Heart left ventricle (tissue), 16 donors: Measurements from ENCODE around the gene HTR1D. TPM values are rescaled to one million over a fixed set of nuclear protein-coding genes. Genes with fewer than 3 reads are reported as not detected.
A peak's percentile ranks its signal among the peaks of the same experiment; 100 is the strongest.

Experiments used
- ATAC-seq, 4 donors: fragments of 200-7000 bp; cut with Tn5 transposase; one replicate each; pipeline ENCODE4 v1.9.1; 2020 to 2022; ENCODE audit warnings: moderate library complexity in 4 of 4, mild to moderate bottlenecking in 3 of 4, moderate number of reproducible peaks in 1 of 4
- DNase-seq, 5 donors: peaks; one replicate each; pipeline ENCODE4 v3.0.0-alpha.2; 2020
- H3K27ac ChIP-seq, 12 donors: fragments of 200-600 bp; sonication (generic) in 4 of 12; one replicate each; pipeline versions ENCODE4 v1.5.0 to v1.8.0; 2016 to 2022; ENCODE audit warnings: mild to moderate bottlenecking in 2 of 12
- H3K27me3 ChIP-seq, 9 donors: fragments of 200-600 bp; sonication (generic) in 2 of 9; one replicate each; pipeline versions ENCODE4 v1.5.1 to v1.8.0; 2016 to 2022; ENCODE audit warnings: mild to moderate bottlenecking in 3 of 9
- H3K36me3 ChIP-seq, 9 donors: fragments of 200-600 bp; sonication (generic) in 2 of 9; one replicate each; pipeline versions ENCODE4 v1.5.0 to v1.8.0; 2018 to 2022; ENCODE audit warnings: mild to moderate bottlenecking in 2 of 9
- H3K4me1 ChIP-seq, 12 donors: fragments of 200-600 bp; sonication (generic) in 4 of 12; one replicate each; pipeline versions ENCODE4 v1.5.0 to v1.8.0; 2016 to 2022; ENCODE audit warnings: mild to moderate bottlenecking in 3 of 12
- H3K4me3 ChIP-seq, 12 donors: fragments of 200-600 bp; sonication (generic) in 4 of 12; one replicate each; pipeline versions ENCODE4 v1.5.0 to v1.8.0; 2017 to 2022; ENCODE audit warnings: mild to moderate bottlenecking in 9 of 12, moderate library complexity in 4 of 12
- H3K9me3 ChIP-seq, 12 donors: fragments of 200-600 bp; sonication (generic) in 4 of 12; one replicate each; pipeline versions ENCODE4 v1.5.0 to v1.8.0; 2016 to 2022; ENCODE audit warnings: mild to moderate bottlenecking in 1 of 12
- POLR2A ChIP-seq, 2 donors: fragments of 450-650 bp; IDR thresholded peaks; one replicate each; pipeline ENCODE4 v1.6.1; 2017; ENCODE audit warnings: antibody characterized with exemption in 2 of 2, mild to moderate bottlenecking in 2 of 2, moderate library complexity in 2 of 2
- WGBS, 4 donors: extraction: QIAGEN DNeasy Blood & Tissue Kit in 2 of 4; methylation state at CpG; one replicate each; pipeline versions ENCODE4 v1.1.5 to v1.1.7; 2013 to 2018; 5-methylcytosine and 5-hydroxymethylcytosine counted together
- intact Hi-C, 10 donors: fragments of 100-400 bp; cut with DNase I; formaldehyde crosslinking; loops; one replicate each; pipeline versions ENCODE4 v1.11.1 to v1.14.2; 2022
- polyA plus RNA-seq, 2 donors: library from polyadenylated mRNA; stranded (reverse); fragments of 200-250 nt; gene quantifications; one replicate each; pipeline ENCODE4 v1.2.3, GENCODE V29; 2013
- total RNA-seq, 9 donors: library from RNA; depleted of rRNA in 2 of 9; stranded (reverse); fragments of >200 nt in 2 of 9; fragmentation: NEBNext Ultra II Directional in 3 of 9; extraction: Animal tissue kit (Norgen Biotek cat#: 25700) in 3 of 9; gene quantifications; one replicate each; pipeline versions ENCODE4 v1.1.0 to v1.2.4, GENCODE V29; 2016 to 2023
- TF ChIP-seq, protein P1 (sequence below), 12 donors: fragments of 200-600 bp; sonication (generic) in 4 of 12; IDR thresholded peaks; one replicate each; pipeline versions ENCODE4 v1.5.0 to v1.8.0; 2018 to 2022; ENCODE audit warnings: antibody characterized with exemption in 12 of 12, mild to moderate bottlenecking in 5 of 12
- donor health status: ischemic (EF 13 %, LVEDD 7.1; RV severe dilation, severe dysfunction).
- donor health status: healthy with polysubstance abuse.
- donor health status: DM: no; HTN: yes; CAD: no.
- donor health status: DM: no; HTN: no; CAD: no.
- donor health status: ischemic (EF 25% LVEDD 6.9; RV normal size, moderate dysfunction).
- donor health status: ischemic (EF 25% LVEDD 5.7; RV mildly dilated, moderate dysfunction).
- donor health status: healthy.
- donor health status: DM: yes; HTN: yes; CAD: no.
- donor health status: ischemic (EF 35%, LVEDD 5.7; RV mildly dilated, moderate dysfunction).
- donor health status: nonischemic (EF 11% LVEDD 7.7; RV severe dilation, severe dysfunction).
- donor health status: DM: yes; HTN: yes; CAD: no.
- donor health status: PGD.
- donor health status: ischemic (EF 29% LVEDD 5.4; RV normal size, mild dysfunction).
- donor health status: nonischemic (EF 23%, LVEDD 6.1; RV moderate dilation, normal function).

HTR1D gene
- total and polyA plus RNA-seq, 11 donors: 0.01 to 0.16 (median 0.07) TPM; not detected in 7

DNA sequence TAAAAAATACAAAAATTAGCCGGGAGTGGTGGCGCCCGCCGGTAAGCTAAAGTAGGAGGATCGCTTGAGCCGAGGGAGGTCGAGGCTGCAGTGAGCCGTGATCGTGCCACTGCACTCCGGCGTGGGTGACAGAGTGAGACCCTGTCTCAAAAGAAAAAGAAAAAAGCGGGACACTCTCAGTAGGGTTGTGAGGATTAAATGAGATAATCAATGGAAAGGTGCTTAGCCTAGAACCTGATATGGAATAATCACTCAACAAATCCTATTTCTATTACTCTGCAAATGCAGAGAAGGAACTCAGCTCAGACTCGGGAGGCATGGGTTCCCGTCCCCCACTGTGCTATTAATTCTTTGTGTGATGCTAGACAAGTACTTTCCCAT, 48.1 kb downstream of the HTR1D start:
- no peaks in the 10 kb centered on the region for H3K27me3 ChIP-seq
- 40 to 56% (median 46%) methylated on average over 14 of the region's 14 CpGs for WGBS, 4 donors
- H3K4me1 ChIP-seq: peaks cover 0 to 49% (median 40%) of the 10 kb centered on the region in 12 donors
- DNase-seq (no peak), ATAC-seq (peak in 1 of 4 donors; percentile 0)
- TF ChIP-seq, protein P1, sequence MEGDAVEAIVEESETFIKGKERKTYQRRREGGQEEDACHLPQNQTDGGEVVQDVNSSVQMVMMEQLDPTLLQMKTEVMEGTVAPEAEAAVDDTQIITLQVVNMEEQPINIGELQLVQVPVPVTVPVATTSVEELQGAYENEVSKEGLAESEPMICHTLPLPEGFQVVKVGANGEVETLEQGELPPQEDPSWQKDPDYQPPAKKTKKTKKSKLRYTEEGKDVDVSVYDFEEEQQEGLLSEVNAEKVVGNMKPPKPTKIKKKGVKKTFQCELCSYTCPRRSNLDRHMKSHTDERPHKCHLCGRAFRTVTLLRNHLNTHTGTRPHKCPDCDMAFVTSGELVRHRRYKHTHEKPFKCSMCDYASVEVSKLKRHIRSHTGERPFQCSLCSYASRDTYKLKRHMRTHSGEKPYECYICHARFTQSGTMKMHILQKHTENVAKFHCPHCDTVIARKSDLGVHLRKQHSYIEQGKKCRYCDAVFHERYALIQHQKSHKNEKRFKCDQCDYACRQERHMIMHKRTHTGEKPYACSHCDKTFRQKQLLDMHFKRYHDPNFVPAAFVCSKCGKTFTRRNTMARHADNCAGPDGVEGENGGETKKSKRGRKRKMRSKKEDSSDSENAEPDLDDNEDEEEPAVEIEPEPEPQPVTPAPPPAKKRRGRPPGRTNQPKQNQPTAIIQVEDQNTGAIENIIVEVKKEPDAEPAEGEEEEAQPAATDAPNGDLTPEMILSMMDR (IDR thresholded peaks at IDR 0.05): no peak
- no peak for TF ChIP-seq POLR2A (IDR thresholded peaks at IDR 0.05)
- no peaks in the 10 kb centered on the region for H3K9me3 ChIP-seq
- H3K36me3 ChIP-seq: no peaks in the 10 kb centered on the region
- peak overlapping the region; percentile 67 to 98 (median 86) for H3K4me3 ChIP-seq
- peak overlapping the region in 11 of 12 donors; percentile 69 to 98 (median 95) for H3K27ac ChIP-seq
- intact Hi-C loops: loop anchor here in 4 of 10 donors (1.0 to 5.0 kb wide), 4 partner anchors 8 to 152 kb away; partner anchors contain the start of genes KDM1A (in 1 of the 4) and TEX46 (in 1 of the 4)

DNA sequence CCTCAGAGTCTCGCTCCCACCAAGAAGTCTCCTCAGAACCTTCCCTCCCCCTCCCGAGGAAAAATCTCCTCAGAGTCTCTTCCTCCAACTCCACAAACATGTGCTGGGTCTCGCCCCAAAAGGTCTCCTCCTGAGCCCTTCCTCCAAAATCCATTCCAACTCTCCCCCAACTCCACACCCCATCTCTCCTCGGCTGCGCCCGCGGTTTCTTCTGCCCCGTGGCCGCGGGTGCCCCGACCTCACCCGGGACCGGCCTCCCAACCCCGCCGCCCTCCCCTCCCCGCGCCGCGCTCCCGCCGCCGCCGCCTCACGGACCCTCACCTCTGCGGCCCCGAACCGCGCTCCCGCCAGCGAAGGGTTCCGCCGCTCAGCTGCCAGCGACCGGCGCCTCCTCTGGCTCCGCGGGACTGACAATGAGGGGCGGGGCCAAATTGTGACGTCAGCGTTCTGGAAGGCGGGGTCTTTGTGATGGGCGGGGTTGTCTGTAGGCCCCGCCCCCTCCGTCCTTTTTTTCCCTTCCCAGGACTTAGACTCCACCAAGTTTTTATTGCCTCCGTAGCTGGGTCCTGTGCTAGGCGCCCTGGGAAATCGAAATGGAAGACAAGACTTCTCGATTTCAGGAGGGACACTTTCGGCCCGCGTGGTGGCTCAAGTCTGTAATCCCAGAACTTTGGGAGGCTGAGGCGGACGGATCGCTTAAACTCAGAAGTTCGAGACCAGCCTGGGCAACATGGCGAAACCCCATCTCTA, 48.7 kb downstream of the HTR1D start, which contains the start of gene LUZP1:
Gene LUZP1 (minus strand): TSS at position 412 of the 750 bp plus-strand sequence.
- Histone ChIP-seq H3K27me3 (no peaks in the 10 kb centered on the region), H3K27ac (peak within 1 kb of the TSS; percentile 88 to 98 (median 94)), H3K36me3 (no peaks in the 10 kb centered on the region), H3K4me1 (peaks cover 0 to 54% (median 43%) of the 10 kb centered on the region in 12 donors), H3K4me3 (peak within 1 kb of the TSS; percentile 67 to 98 (median 86)), H3K9me3 (no peaks in the 10 kb centered on the region)
- 6 to 21% (median 8%) methylated on average over 26 to 56 of the region's 56 CpGs for WGBS, 4 donors
- intact Hi-C loops: loop anchor here in 4 of 10 donors (1.0 to 5.0 kb wide), 4 partner anchors 9 to 151 kb away; partner anchors contain the start of genes KDM1A (in 1 of the 4) and TEX46 (in 1 of the 4)
- ATAC-seq (peak; percentile 91 to 95 (median 92)), DNase-seq (peak; percentile 91 to 97 (median 92))
- peak; percentile 97 to 98 for TF ChIP-seq POLR2A (IDR thresholded peaks at IDR 0.05)
- TF ChIP-seq, protein P1 (IDR thresholded peaks at IDR 0.05): no peak

GRCh38 chr1:23168079-23168444, 49.2 kb downstream of the HTR1D start:
- Histone ChIP-seq H3K36me3 (no peaks in the 10 kb centered on the region), H3K27me3 (no peaks in the 10 kb centered on the region), H3K4me3 (peak overlapping the region; percentile 67 to 98 (median 86)), H3K9me3 (no peaks in the 10 kb centered on the region), H3K4me1 (peaks cover 0 to 58% (median 47%) of the 10 kb centered on the region in 12 donors), H3K27ac (peak overlapping the region; percentile 88 to 98 (median 94))
- ATAC-seq (peak in 2 of 4 donors; percentile 17 to 44), DNase-seq (peak; percentile 46 to 75 (median 57))
- intact Hi-C loops: loop anchor here in 3 of 10 donors (5.0 kb wide), 3 partner anchors 46 to 151 kb away; partner anchors contain the start of genes KDM1A (in 1 of the 3) and TEX46 (in 1 of the 3)
- TF ChIP-seq, protein P1 (IDR thresholded peaks at IDR 0.05): no peak
- TF ChIP-seq POLR2A (IDR thresholded peaks at IDR 0.05): no peak
- WGBS, 4 donors: 0 to 1% (median 1%) methylated on average over 7 to 48 of the region's 49 CpGs
